GM21786 (cell line): ENCODE measurements around the gene OTUD3.
A peak's percentile ranks its signal among the peaks of the same experiment; 100 is the strongest.
"Not testable (repeated sequence)": the region's sequence is repeated elsewhere in the genome, so short reads cannot be mapped to it uniquely, and the experiment has no call there.

ENCODE experiments used
- ATAC-seq: cut with Tn5 transposase; IDR thresholded peaks from one replicate; pipeline ENCODE4 v1.9.1; 2021; ENCODE audit not compliant: unreplicated experiment

The OTUD3 gene, protein sequence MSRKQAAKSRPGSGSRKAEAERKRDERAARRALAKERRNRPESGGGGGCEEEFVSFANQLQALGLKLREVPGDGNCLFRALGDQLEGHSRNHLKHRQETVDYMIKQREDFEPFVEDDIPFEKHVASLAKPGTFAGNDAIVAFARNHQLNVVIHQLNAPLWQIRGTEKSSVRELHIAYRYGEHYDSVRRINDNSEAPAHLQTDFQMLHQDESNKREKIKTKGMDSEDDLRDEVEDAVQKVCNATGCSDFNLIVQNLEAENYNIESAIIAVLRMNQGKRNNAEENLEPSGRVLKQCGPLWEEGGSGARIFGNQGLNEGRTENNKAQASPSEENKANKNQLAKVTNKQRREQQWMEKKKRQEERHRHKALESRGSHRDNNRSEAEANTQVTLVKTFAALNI

DNA sequence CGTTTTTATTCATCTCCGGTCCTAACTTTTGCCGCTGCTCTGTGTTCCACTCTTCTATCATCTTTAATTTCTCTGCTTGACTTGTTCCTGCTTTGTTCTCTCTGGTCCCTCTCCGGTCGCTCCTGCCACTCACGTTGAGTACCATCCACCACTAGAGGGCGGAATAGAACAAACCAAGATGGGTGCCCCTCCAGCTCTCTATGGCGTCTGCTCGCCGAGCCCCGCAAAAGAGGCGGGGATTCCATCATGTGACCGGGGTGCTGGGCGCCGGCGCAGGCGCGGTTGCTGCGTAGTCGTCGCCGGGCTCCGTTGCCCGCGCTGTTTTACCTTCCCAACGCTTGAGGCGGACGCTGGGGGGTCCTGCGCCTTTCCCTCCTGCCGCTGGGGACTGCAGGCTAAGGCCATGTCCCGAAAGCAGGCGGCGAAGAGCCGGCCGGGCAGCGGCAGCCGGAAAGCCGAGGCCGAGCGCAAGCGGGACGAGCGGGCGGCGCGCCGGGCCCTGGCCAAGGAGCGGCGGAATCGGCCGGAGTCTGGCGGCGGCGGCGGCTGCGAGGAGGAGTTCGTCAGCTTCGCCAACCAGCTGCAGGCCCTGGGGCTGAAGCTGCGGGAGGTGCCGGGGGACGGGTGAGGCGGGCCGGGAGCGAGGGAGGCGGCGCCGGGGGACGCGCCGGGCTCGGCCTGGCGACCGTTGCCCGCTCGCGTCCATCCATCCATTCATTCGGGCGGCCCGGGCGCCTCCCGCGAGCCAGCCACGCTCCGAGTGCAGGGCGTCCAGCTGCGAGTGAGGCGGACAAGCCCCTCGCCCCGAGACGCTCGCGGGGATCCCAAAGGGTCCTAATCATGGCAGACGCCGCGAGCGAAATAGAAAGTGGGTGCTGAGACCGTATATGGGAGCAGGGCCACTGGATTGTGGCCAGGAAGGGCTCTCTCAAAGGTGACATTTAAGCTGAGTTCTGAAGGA is at the start of gene OTUD3:
TSS of gene OTUD3 (plus strand) at position 285 of the 961 bp plus-strand sequence. CDS start at position 404, 119 bp downstream.
- ATAC-seq, result peak; percentile 97

DNA sequence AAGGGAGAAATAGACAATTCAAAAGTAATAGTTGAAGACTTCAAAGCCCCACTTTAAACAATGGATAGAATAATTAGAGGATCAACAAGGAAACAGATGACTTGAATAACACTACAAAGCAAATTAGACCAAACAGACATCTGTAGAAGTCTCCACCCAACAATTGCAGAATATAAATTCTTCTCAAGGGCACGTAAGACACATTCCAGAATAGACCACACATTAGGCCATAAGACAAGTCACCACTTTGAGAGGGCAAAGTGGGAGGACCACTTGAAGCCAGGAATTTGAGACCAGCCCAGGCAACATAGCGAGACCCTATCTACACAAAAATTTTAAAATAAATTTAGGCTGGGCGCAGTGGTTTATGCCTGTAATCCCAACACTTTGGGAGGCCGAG is 46.6 kb upstream of the OTUD3 start:
- ATAC-seq, result no peak

DNA sequence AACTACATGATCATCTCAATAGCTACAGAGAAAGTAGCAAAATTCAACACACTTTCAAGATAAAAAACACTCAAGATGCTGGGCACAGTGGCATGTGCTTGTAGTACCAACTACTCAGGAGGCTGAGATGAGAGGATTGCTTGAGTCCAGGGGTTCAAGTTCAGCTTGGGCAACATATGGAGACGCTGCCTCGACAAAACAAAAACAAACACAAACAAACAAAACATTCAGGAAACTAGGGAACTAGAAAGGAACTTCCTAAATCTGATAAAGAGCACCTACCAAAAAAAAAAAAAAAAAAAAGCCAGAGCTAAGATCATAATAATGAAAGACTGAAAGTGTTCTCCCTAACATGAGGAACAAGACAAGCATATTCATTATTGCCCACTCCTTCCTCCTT is 44.3 kb upstream of the OTUD3 start:
- ATAC-seq, result no peak

DNA sequence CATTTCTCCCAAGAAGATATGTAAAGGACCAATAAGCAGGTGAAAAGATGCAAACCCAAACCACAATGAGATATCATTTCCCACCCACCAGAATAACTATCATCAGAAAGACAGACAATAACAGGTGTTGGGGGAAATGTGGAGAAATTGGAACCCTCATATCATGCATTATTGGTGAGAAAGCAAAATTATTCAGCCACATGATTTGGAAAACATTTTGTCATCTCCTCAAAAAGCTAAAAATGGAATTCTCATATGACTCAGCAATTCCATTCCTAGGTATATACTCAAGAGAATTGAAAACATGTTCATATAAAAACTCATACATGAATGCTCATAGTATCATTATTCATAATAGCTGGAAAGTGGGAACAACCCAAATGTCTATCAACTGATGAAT is 42.0 kb upstream of the OTUD3 start:
- no peak for ATAC-seq

DNA sequence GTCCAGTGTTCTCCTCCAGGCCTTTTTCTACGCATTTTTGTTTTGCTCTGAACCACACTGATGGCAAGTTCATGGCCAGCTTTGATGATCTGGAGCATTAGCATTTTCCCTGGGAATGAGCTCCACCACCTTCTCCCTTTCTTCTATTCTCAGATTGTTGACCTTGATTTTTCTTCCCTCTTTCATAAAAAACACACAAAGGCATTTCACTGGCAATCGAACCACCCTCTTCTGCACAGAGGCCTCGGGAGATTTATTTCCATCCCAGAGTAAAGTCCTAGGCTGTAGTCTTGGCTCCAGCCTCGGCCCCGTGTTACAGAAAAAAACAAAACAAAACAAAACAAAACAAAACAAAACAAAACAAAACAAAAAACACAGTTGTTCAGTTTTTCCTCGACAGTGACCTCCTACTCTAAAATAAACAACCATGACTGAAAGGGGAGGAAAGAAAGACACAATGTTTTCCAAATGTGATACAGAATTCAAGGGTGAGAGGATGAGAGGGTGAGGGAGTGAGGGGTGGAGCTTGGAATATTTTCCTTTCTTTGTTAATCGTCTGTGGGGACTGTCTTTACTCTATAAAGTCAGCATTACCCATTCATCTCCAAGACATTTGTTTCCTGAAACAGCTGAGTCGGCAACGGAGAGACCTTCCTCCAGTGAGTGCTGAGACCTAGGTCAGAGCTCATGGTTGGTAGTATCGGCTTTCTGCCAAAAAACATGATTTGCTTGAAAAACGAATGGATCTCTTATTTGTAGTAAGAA is 37.3 kb upstream of the OTUD3 start:
- no peak for ATAC-seq

DNA sequence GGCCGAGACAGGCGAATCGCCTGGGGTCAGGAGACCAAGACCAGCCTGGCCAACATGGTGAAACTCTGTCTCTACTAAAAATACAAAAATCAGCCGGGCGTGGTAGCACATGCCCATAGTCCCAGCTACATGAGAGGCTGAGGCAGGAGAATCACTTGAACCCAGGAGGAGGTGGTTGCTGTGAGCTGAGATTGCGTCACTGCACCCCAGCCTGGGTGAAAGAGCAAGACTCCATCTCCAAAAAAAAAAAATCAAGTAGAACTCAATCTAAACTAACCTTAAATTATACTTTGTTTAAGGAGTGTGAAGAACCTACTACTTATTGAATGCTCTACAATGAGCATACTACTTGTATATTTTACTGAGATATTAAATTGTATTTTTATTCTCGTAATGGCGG is 36.6 kb upstream of the OTUD3 start:
- no peak for ATAC-seq

DNA sequence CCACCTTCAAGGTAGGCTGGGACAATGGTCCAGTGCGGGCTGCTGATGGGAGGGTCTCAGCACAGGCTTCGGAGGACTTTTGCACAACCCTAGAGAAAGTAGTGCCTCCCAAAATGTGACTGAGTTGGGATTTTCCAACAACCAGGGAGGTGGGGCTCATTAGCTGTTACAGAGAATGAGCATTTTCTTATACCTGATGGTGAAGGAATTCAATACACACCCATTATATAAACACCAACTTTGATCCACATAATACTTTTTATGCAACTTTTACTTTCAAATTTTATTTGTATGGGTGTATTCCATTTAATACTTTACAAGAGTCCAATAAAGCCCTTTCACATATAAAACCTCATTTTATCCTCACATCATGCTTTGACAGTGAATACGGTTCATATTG is 35.9 kb upstream of the OTUD3 start:
- ATAC-seq, result no peak

DNA sequence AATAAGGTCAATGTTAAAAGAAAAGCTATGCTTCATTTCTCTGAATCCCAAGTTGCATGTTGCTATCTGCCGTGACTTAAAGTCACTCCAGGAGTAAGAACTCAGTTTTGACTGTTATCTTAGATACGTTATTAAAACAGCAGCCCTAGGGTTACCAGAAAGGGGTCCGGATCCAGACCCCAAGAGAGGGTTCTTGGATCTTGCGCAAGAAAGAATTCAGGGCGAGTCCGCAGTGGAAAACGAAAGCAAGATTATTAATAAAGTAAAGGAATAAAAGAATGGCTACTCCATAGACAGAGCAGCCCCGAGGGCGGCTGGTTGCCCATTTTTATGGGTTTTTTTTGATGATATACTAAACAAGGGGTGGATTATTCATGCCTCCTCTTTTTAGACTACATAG is 34.9 kb upstream of the OTUD3 start:
- ATAC-seq, result not testable (repeated sequence)

DNA sequence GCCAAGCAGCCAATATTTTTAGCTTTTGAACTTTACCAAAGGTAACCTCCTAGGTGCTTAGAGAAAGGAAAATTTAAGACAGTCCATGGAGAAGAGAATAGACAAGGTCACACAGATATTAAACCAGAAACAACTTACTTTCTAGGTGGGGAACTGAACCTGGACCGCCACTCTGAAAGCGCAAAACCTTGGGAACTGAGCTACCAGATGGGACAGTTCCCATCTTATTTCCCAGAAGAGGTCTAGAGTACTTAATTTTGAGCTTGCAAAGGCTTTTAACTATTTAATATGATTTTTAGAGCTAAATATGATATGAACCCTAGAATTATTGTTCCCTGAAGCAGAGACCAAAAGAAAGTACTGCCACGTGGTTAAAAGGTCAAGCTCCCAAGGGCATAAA is 32.9 kb upstream of the OTUD3 start:
- not testable (repeated sequence) for ATAC-seq

DNA sequence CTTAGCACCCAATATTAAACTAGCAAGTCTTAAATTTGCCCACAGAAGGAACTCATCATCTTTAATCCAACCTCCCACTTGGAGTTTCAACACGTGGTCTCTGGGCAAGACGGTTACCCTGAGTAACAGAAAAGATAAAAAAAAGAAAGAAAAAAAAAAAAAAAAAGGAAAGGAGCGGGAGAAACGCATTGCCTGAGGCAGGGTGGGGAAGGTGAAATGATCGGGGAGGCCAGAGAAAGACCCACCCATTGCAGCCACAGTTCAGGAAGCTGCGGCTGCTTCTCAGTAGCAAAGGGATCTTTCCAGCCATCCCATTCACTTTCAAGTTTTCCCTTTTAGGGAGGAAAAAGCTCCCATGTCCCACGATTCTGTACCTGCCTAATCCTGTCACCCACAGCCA is 32.0 kb upstream of the OTUD3 start:
- ATAC-seq, result no peak

DNA sequence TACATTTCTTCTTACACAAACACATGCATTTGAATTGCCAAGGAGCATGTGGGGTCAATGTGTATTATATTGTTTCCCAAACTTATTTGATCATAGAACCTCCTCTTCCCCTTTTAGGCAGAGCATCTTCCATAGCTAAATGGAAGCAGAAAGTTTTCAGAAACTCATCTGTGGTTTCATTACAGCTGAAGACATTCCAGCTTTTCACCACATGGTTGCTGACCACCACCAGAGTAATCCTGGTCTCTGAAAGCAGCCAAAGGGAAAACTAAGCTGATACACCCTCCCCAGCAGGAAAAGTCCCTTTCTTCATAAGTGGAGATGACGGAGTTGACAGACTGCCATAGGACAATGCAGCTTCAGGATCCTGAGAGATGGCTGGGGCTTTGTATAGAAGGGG is 30.2 kb upstream of the OTUD3 start:
- ATAC-seq, result no peak

DNA sequence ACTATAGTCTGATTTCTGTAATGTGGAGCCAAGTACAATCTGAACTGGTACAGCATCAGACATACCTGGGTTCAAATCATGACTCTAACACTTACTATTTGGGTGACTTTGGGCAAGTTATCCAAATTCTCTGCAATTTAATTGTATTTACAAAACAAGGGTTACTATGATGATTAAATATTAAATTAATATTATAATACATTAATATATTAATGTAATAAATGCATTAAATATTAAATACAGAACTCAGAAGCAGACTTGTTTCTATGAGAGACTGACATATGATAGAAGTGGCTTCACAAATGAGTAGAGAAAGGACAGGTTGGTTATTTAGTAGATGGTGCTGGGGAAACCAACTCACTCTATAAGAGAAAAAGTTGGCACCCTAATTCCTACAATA is 27.3 kb upstream of the OTUD3 start:
- no peak for ATAC-seq

DNA sequence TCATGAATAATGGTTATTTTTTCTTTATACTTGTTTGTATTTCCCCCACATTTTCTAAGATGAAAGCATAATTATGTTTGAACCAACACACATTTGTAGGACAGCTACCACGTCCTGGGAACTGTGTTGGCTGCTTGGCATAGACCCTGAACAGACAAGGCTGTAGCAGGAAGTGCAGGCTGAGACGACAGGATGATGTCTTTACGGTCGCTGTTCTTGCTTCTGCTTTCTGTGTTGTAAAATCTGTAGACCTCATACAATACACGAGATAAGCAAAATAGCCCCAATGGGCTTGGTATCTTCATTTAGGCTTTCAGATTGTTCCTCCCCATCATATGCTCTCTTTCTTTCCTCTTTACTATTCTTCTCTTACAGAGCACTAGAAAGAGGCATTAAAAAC is 23.3 kb upstream of the OTUD3 start:
- ATAC-seq, result no peak

DNA sequence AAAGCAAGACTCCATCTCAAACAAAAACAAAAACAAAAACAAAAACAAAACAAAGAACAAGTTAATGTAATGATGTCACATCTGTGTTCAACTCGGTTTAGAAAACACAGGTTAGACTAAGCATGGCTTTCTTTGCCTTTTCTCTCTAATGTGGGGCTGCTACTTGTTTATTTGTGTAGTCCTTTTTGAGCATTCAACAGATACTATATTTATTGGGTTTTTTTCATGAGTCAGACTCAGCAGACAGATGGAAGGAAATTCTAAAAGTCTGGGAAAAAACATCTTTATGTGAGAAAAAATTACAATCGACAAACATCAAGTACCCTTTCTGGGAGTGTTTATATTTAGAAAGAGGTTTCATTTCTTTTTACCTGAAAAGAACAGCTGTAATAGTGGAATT is 22.3 kb upstream of the OTUD3 start:
- no peak for ATAC-seq

DNA sequence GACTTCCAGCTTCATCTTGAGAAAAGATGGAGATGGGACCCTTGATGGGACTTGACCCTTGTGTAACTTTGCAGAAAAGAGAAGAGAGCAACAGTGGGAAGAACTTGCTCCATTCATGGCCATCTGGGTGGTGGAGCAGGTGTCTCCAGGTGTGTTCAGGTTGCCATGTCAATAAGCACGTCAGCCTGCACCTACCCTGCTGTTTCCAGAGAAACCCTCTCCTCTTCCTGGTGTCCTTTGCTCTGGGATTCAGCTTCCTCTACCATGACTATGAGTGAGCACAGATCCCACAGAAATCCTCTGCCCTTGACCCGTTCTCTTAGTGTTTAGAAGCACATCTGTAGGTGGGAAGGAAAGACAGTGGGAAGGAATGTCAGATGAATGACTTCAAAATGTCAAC is 21.8 kb upstream of the OTUD3 start:
- ATAC-seq, result no peak

DNA sequence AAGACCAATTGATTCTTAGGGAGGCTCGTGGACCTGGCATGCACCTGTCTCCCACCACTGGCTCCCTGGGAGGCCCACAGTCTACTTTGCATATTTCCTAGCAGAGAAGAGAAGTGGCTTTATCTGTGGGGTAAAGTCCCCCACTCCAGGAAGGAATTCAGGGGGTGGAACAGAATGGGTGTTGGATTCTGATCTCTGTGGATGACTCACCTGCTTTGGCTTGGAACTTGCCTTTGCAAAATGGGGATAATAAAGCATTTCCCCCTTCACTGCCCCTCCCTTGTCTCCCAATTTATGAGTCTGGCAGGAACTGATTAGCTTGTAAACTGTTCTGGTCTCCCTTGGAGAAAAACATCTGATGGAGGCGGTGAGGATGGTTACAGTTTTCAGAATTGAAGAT is 21.2 kb upstream of the OTUD3 start:
- no peak for ATAC-seq

DNA sequence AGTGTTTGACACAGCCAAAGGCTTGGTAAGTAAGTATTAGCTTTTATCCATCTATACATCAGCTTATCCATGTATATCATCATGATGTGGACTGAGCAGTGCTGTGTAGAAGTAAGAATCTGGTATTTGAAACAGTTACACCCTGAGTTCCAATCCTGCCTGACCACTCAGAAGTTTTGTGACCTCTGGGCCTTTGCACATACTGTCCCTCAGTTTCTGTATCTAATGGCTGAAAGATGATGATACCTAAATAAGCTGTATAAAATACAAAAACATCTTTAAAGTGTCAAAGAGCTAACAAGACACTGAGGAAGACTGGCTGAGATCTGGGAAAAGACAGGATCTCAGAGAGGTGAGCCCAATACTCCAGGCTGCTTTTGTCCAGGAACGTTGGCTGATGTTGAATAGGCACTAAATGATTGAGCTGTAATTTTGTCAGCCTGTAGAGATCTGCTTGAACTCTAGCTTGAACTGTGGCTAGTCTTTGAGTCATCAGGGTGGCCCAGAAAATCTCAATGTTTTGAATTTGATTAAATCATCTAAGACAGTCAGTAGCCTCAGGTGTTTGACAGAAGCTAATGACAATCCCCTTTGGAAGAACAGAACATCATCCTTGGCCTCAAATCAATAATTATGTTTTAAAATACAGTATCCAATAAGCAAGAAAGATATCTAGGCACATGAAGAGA is 20.2 kb upstream of the OTUD3 start:
- no peak for ATAC-seq

DNA sequence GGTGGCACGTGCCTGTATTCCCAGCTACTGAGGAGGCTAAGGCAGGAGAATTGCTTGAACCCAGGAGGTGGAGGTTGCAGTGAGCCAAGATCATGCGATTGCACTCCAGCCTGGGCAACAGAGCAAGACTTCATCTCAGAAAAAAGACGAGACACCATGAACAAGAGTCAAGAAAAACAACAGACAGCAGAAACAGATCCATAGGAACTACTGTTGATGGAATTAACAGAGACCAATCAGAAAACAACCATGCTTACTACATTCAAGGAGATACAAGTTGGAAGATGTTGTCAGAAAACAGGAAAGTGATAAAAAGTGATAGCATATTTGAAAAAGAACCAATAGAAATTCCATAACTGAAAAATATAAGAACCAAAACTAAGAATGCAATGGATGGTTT is 19.3 kb upstream of the OTUD3 start:
- ATAC-seq, result no peak

DNA sequence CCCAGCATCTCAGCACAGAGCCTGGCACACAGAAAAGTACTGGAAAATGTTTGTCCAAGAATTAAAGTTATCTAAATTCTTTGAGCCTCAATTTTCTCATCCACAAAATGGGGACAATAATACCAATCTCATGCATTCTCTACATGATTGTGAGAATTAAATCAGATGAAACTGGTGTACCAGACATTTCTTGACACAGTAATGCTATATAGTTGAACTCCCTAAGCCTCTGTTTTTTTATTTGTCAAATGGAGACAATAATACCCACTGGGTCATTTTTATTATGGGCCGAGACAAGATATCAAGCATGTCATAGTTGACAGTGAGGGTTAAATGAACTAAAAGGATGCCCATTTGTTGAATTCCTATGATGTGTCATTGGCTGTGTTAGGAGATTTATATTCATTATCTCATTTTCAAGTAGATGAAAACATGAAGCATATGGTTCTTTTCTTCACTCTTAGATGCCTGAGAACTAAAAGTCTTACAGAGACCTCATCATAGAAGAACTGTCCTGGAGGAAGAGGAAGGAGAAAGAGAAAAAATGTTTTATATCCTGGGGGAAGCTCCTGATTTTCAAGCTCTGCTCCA is 17.5 kb upstream of the OTUD3 start:
- no peak for ATAC-seq

DNA sequence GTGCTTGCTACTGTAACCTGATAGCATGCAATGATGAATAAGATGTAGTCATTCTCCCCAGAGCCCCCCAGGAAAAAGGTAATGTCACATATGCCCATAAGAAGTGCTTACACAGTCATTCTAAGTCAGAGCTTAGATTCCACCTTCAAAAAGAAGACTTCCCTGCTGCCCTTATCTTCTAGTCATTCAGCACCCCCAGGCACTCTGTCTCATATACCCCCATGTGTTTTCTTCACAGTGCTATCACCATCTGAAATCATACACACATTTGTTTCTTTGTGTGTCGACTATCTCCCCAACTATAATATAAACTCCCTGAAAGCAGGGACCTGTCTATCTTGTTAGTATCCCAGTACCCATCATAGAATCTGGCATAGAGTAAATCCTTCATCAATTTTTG is 16.2 kb upstream of the OTUD3 start:
- ATAC-seq, result no peak
